Stimulated activated naive CD8-positive, alpha-beta T cell treated with anti-CD3 and anti-CD28 coated beads, Interleukin-15, amount 100 ng/mL, for 72 hours (primary cell): ENCODE results near the gene ZNF197.
"Not testable (repeated sequence)": the region's sequence is repeated elsewhere in the genome, so short reads cannot be mapped to it uniquely, and the experiment has no call there.

ENCODE experiments used
- ATAC-seq: fragments of 150-1000 bp; cut with Tn5 transposase; 2 replicates; pipeline ENCODE4 v1.10.0; 2021; ENCODE audit warnings: mild to moderate bottlenecking, moderate library complexity
- DNase-seq, 2 donors: peaks; one replicate each; pipeline ENCODE4 v3.0.0; 2021 to 2022
- H3K27ac Mint-ChIP-seq, 2 donors: one replicate each; pipeline ENCODE4 v1.8.0; 2022; ENCODE audit warnings: mild to moderate bottlenecking in 2 of 2, mixed read lengths in 2 of 2, moderate library complexity in 2 of 2
- H3K27me3 Mint-ChIP-seq: one replicate; pipeline ENCODE4 v1.8.0; 2022; ENCODE audit warnings: mixed read lengths
- H3K4me1 Mint-ChIP-seq: one replicate; pipeline ENCODE4 v1.8.0; 2022; ENCODE audit warnings: mild to moderate bottlenecking, mixed read lengths
- H3K4me3 Mint-ChIP-seq, 2 donors: one replicate each; pipeline ENCODE4 v1.8.0; 2022; ENCODE audit warnings: mild to moderate bottlenecking in 2 of 2, mixed read lengths in 2 of 2, moderate library complexity in 1 of 2
- H3K9me3 Mint-ChIP-seq, 2 donors: one replicate each; pipeline ENCODE4 v1.8.0; 2022; ENCODE audit warnings: mixed read lengths in 2 of 2

Gene ZNF197

DNA sequence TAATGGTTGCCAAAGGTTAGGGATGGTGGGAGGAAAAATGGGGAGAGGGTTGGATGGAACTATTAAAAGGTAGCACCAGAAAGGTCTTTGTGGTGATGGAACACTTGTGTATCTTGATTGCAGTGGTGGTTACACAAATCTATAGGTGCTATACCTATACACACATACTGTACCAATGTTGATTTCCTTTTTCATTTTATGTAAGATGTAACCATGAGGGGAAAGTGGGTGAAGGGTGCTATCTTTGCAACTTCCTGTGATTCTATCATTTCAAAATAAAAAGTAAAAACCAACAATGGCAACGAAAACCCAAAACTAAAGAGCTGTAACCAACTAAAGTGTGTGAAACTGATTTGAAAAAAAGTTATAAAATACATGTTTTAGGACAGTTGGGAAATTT lies 22.9 kb downstream of the ZNF197 start:
- peaks cover 27 to 29% of the 10 kb centered on the region in 2 donors for H3K9me3 Mint-ChIP-seq
- H3K27me3 Mint-ChIP-seq = no peaks in the 10 kb centered on the region
- H3K4me3 Mint-ChIP-seq = peak overlapping the region; percentile 82 to 86
- H3K4me1 Mint-ChIP-seq = peaks cover 16% of the 10 kb centered on the region
- no peak for DNase-seq
- no peak for ATAC-seq
- H3K27ac Mint-ChIP-seq = no peak overlapping the region

DNA sequence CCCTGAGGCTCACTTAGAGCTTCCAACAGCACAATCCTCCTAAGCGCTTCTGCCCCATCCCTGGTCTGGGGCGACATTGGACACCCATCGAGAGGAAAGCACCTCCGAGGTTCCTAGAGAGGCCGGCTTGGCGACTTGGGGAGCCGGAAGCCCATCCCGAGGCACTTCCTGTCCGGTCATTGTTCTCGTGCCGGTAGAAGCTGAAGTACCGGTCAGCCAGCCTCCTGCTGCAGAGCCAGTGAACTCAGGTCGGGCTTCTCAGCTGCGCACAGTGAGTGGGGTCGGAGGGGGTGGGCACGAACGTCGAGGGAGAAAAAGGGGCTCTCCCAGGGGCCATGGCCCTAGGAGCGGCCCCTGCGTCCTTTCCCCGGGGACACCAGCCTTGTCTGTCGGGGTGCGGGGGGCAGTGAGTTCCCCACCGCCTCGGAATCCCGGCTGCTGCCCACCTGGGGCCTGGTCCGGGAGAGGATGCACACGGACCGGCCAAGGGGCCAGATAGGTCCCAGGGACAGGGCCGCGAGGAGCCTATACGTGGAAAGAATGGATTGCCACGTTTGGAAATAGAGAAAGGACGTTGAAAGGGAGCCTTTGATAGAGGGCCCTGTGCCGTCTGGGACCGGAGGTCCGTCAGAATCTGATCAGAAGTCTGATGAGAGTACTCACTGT lies 23.9 kb downstream of the ZNF197 start, which contains the start of gene ZNF35:
Gene ZNF35, plus strand, starts transcription at position 169 of the 666 bp plus-strand sequence. CDS start 2,336 bp downstream, outside the sequence.
- H3K27ac Mint-ChIP-seq = peak within 1 kb of the TSS; percentile 72 to 80

DNA sequence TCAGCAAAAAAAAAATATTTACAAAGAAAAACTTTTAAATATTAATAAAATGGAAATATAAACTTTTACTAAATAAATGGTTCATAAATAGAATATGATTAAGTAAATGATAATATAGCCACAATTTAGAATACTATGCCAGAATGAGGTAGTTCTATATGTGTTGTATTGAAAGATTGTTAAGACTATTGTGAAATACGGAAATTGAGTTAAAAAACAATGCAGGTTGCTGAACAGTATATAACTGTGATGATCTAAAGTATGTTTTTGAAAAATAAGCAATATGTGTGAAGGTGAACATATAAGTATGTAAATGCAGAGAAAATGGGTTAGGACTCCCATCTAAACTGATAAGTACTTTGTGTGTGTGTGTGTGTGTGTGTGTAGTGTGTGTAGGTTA lies 24.9 kb downstream of the ZNF197 start:
- H3K27me3 Mint-ChIP-seq = no peaks in the 10 kb centered on the region
- H3K27ac Mint-ChIP-seq = no peak overlapping the region
- H3K9me3 Mint-ChIP-seq = peaks cover 29 to 31% of the 10 kb centered on the region in 2 donors
- H3K4me1 Mint-ChIP-seq = peaks cover 16% of the 10 kb centered on the region
- no peak overlapping the region for H3K4me3 Mint-ChIP-seq
- ATAC-seq = no peak
- no peak for DNase-seq

More for the DNA sequence above, 23.9 kb downstream of the ZNF197 start, which contains the start of gene ZNF35:
- Mint-ChIP-seq H3K4me3 (peak within 1 kb of the TSS; percentile 82 to 86), H3K4me1 (peaks cover 16% of the 10 kb centered on the region), H3K27me3 (no peaks in the 10 kb centered on the region), H3K9me3 (peaks cover 22 to 24% of the 10 kb centered on the region in 2 donors)
- DNase-seq = peak; percentile 48 to 67
- peak; percentile 95 for ATAC-seq

DNA sequence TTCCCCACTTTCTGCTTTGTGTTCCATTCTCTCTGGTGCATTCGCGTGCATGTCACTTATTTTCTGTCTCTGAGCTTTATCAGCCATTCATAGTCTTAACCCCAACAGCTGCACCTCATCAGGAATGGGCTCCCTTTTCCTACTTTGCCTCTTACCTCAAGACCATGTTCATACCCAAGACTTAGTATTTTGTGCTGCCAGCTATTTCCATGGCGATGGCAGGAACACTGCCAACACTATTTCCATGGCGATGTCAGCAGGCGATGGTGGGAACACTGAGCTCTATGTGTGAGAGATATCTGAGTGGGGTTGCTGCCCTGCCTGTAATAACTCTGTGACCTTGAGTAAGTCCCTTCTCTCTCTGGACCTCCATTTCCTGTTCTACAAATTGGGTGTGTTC lies 29.2 kb downstream of the ZNF197 start:
- DNase-seq (no peak), ATAC-seq (no peak)
- Mint-ChIP-seq H3K27me3 (no peaks in the 10 kb centered on the region), H3K4me1 (peaks cover 3% of the 10 kb centered on the region), H3K27ac (no peak overlapping the region), H3K9me3 (peaks cover 38 to 41% of the 10 kb centered on the region in 2 donors), H3K4me3 (no peak overlapping the region)

DNA sequence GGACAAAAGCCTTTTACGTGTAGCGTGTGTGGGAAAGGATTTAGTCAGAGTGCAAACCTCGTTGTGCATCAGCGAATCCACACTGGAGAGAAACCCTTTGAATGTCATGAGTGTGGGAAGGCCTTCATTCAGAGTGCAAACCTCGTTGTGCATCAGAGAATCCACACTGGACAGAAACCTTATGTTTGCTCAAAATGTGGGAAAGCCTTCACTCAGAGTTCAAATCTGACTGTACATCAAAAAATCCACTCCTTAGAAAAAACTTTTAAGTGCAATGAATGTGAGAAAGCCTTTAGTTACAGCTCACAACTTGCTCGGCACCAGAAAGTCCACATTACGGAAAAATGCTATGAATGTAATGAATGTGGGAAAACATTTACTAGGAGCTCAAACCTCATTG lies 34.2 kb downstream of the ZNF197 start:
- DNase-seq = no peak
- no peak overlapping the region for H3K4me3 Mint-ChIP-seq

DNA sequence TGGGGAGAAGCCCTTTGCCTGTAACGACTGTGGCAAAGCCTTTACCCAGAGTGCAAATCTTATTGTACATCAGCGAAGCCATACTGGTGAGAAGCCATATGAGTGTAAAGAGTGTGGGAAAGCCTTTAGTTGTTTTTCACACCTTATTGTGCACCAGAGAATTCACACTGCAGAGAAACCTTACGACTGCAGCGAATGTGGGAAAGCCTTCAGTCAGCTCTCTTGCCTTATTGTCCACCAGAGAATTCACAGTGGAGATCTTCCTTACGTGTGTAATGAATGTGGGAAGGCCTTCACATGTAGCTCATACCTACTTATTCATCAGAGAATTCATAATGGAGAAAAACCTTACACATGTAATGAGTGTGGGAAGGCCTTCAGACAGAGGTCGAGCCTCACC lies 34.6 kb downstream of the ZNF197 start:
- no peak for ATAC-seq
- Mint-ChIP-seq H3K27ac (no peak overlapping the region), H3K9me3 (peaks cover 47 to 49% of the 10 kb centered on the region in 2 donors), H3K27me3 (no peaks in the 10 kb centered on the region), H3K4me3 (no peak overlapping the region), H3K4me1 (no peaks in the 10 kb centered on the region)
- DNase-seq = no peak

More for the DNA sequence above, 34.2 kb downstream of the ZNF197 start:
- no peaks in the 10 kb centered on the region for H3K27me3 Mint-ChIP-seq
- peaks cover 47 to 49% of the 10 kb centered on the region in 2 donors for H3K9me3 Mint-ChIP-seq
- ATAC-seq = no peak
- no peak overlapping the region for H3K27ac Mint-ChIP-seq
- no peaks in the 10 kb centered on the region for H3K4me1 Mint-ChIP-seq

DNA sequence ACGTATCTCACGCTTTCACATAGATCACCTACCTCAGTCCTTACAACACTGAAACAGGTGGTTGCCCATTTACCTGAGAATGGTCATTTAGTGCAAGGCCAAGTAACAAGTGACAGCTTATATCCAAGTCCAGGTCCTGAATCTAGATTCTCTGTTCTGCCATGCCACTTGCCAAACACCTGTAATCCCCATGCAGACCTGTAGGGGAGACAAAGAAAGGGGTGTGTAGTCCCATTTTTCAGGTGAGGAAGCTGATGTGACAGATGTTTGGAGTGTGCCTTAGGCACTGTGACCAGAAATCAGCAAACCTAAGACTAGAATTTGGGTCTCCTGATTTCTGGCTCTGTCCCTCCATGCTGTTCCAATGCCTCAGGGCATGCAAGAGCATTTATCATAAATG lies 36.4 kb downstream of the ZNF197 start:
- no peaks in the 10 kb centered on the region for H3K4me1 Mint-ChIP-seq
- no peak for ATAC-seq
- H3K9me3 Mint-ChIP-seq = peaks cover 58 to 62% of the 10 kb centered on the region in 2 donors
- H3K27ac Mint-ChIP-seq = no peak overlapping the region
- H3K4me3 Mint-ChIP-seq = no peak overlapping the region
- no peak for DNase-seq
- no peaks in the 10 kb centered on the region for H3K27me3 Mint-ChIP-seq

DNA sequence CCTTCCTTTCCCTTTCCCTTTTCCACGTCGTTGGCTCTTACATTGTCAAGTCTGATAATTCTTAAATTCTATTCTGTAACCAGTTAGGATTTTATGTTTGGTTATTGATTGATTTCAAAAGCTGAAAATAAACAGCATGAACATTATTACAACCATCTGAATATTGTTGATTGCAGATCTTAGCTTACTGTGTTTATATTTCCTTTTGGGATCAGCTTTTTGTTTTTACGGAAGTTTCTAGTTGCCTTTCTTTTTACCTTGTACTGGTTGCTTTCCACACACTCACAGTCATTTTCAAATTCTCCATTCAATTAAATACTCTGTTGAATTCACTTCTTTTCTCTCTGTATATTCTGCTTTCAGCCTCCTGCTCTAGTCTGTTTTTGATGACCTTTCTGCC lies 40.3 kb downstream of the ZNF197 start:
- H3K9me3 Mint-ChIP-seq = peaks cover 35 to 60% of the 10 kb centered on the region in 2 donors
- no peak overlapping the region for H3K4me3 Mint-ChIP-seq

DNA sequence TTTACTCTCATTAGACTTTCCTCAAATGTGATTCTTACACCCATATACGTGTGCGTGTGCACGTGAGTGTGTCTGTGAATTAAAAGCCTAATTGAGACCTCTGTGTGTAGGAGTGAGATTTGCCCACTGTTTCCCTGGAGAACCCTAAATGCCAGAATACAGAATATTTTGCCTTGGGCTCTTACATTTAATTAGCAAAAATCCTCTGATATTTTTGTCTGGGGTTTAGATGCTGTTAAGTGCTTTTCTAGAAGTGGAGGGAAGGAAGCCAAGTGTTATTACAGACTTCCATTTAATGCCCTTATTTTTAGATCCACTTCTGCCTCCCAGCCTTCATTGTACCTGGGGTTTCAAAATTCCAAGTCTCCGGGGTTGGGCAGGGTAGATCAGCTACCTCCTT lies 41.5 kb downstream of the ZNF197 start:
- DNase-seq = no peak
- ATAC-seq = no peak
- no peak overlapping the region for H3K27ac Mint-ChIP-seq
- no peaks in the 10 kb centered on the region for H3K4me1 Mint-ChIP-seq
- H3K4me3 Mint-ChIP-seq = no peak overlapping the region
- no peaks in the 10 kb centered on the region for H3K27me3 Mint-ChIP-seq
- peaks cover 28 to 54% of the 10 kb centered on the region in 2 donors for H3K9me3 Mint-ChIP-seq

More for the DNA sequence above, 40.3 kb downstream of the ZNF197 start:
- no peak overlapping the region for H3K27ac Mint-ChIP-seq
- ATAC-seq (no peak), DNase-seq (no peak)
- no peaks in the 10 kb centered on the region for H3K4me1 Mint-ChIP-seq
- no peaks in the 10 kb centered on the region for H3K27me3 Mint-ChIP-seq

DNA sequence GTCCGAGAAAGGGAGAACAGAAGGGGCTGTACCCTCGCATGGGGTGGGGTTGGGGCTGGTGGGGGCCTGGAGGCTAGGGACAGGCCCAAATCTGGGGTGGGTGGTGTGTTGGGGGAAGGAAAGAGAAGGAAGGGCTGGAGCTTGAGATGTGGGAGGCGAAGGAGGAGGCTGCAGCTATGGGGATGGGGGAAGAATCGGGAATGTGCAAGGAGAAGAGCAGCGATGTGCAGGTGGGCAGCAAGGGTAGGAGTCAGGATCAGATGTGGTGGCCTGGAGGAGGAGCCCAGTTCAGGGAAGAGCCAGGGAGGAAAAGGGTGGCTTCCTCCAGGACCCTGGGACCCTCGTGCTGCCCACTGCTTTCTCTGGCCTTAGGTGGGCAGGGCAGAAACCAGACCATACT lies 44.9 kb downstream of the ZNF197 start:
- Mint-ChIP-seq H3K27ac (no peak overlapping the region), H3K9me3 (peaks cover 30 to 69% of the 10 kb centered on the region in 2 donors), H3K4me3 (no peak overlapping the region), H3K4me1 (no peaks in the 10 kb centered on the region), H3K27me3 (no peaks in the 10 kb centered on the region)
- ATAC-seq (no peak), DNase-seq (no peak)

DNA sequence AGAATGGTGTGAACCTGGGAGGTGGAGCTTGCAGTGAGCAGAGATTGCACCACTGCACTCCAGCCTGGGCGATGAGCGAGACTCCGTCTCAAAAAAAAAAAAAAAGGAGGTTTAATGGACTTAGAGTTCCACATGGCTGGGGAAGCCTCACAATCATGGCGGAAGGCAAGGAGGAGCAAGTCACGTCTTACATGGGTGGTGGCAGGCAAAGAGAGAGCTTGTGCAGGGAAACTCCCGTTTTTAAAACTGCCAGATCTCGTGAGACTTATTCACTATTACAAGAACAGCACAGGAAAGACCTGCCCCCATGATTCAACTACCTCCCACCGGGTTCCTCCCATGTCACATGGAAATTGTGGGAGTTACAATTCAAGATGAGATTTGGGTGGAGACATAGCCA lies 48.6 kb downstream of the ZNF197 start:
- H3K9me3 Mint-ChIP-seq = peaks cover 32 to 74% of the 10 kb centered on the region in 2 donors
- not testable (repeated sequence) for DNase-seq, H3K4me3 Mint-ChIP-seq, ATAC-seq, H3K4me1 Mint-ChIP-seq, H3K27me3 Mint-ChIP-seq, H3K27ac Mint-ChIP-seq

DNA sequence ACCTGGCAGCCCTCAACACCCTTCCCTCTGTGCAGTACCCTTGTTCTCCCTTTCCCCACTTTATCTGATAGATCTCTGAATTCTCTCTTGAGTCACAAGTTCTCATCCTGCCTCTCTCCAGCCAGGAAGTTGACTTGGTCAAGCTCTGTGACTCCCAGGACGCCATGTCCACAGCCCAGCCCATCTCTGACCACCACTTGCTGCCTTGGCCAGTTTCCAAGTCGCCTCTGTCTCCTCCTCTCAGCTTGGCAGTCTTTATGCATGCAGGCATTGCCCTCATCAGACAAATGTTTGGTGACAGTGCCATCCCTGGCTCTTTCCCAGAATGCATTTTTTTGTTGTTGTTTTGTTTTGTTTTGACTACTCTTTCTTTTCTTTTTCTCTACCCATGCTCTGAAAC lies 49.4 kb downstream of the ZNF197 start:
- Mint-ChIP-seq H3K27ac (no peak overlapping the region), H3K27me3 (no peaks in the 10 kb centered on the region), H3K4me3 (no peak overlapping the region), H3K9me3 (peaks cover 37 to 76% of the 10 kb centered on the region in 2 donors), H3K4me1 (no peaks in the 10 kb centered on the region)
- no peak for ATAC-seq
- DNase-seq = no peak

DNA sequence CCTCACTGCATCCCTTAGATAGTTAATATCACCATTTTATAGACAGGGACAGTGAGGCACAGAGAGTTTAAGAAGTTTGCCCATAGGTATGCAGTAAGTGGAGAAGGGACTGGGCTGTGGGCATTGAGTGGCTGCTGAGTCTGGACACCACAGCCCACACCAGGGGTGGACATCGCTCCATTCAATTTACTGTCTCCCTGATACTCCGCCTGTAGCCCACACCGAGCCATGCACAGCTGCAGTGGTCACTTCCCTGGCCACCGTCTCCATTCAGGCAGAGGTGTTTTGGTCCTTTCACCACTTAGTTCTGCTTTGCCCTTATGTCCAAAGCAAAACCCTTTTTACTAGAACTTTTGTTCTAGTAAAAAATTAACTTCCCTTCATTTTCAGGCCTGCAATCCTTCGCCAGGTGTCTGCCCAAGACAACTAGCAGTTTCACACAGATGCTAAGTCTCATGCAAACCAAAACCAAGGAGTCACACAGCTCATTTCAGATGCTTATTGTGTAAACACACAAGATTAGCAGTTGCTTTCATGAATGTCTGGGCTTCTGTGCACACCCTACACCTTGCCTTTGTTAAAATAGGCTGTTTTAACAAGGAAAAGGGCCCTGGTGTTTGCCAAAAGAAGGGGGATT lies 53.8 kb downstream of the ZNF197 start:
- DNase-seq (no peak), ATAC-seq (no peak)
- no peaks in the 10 kb centered on the region for H3K4me1 Mint-ChIP-seq
- peaks cover 44 to 79% of the 10 kb centered on the region in 2 donors for H3K9me3 Mint-ChIP-seq
- no peaks in the 10 kb centered on the region for H3K27me3 Mint-ChIP-seq
- H3K4me3 Mint-ChIP-seq = no peak overlapping the region
- no peak overlapping the region for H3K27ac Mint-ChIP-seq

DNA sequence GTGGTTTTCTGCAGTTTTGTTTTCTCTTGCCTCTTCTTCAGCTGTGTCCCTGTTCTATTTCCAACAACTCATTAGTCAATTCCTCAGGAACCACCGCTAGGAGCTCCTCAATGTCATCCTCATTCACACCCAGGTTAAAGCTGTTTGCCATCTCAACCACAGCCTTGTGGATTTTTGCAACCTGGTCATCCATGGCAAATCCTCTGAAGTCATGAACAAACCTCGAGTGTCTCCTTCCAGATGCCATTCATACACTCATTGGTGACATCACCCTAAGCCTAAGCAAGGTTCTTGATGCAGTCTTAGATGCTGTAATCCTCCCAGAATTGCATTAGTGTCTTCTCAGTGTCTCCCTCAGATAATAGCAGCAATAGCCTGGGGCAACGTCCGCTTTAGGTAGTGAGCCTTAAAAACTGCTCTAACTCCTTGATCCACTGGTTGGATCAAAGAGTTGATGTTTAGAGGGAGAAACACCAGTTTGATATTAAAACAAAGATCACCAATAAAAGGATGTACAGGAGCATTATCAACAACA lies 56.2 kb downstream of the ZNF197 start:
- no peaks in the 10 kb centered on the region for H3K27me3 Mint-ChIP-seq
- H3K27ac Mint-ChIP-seq = no peak overlapping the region
- DNase-seq (no peak), ATAC-seq (no peak)
- peaks cover 14% of the 10 kb centered on the region for H3K4me1 Mint-ChIP-seq
- no peak overlapping the region for H3K4me3 Mint-ChIP-seq
- peaks cover 50 to 80% of the 10 kb centered on the region in 2 donors for H3K9me3 Mint-ChIP-seq

DNA sequence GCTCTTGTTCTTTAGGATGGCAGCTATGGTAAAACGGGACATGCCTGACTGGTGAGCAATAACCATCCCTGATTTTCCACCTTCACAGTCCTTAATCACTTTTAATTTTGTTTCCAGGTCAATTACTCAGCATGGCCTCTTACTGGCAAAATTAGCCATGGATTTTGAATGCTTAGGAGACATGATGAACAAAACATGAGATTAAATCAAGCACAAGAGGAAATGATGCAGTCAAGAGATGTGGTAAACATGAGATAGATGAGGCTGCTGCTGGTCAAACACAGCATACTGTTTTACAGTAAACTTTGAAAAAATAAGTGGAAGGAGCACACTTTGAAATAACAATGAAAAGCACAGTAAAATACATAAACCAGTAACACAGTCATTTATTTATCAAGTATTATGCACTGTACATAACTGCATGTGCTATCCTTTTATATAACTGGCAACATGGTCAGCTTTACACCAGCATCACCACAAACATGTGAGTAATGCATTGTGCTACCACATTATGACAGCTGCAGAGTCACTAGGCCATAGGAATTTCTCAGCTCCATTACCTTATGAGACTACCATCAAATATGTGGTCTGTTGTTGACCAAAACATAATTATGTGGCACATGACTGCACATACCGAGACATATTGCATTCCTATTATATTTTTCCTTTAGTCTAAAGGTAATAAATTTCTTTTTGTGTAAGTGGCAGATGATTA lies 57.5 kb downstream of the ZNF197 start:
- peaks cover 17% of the 10 kb centered on the region for H3K4me1 Mint-ChIP-seq
- ATAC-seq = no peak
- H3K27me3 Mint-ChIP-seq = no peaks in the 10 kb centered on the region
- H3K27ac Mint-ChIP-seq = no peak overlapping the region
- DNase-seq = no peak
- H3K9me3 Mint-ChIP-seq = peaks cover 49 to 80% of the 10 kb centered on the region in 2 donors
- no peak overlapping the region for H3K4me3 Mint-ChIP-seq
